WTC11 (cell line): ENCODE results near the gene GGTLC2.
"Not testable (repeated sequence)": the region's sequence is repeated elsewhere in the genome, so short reads cannot be mapped to it uniquely, and the experiment has no call there.

Experiments
- FOXP1 ChIP-seq: sonication (generic); formaldehyde crosslinking; IDR thresholded peaks from 2 replicates; pipeline ENCODE4 v1.8.0; 2022; ENCODE audit warnings: missing genetic modification reagents, mild to moderate bottlenecking, moderate library complexity, borderline replicate concordance
- GABPB1 ChIP-seq: sonication (generic); formaldehyde crosslinking; IDR thresholded peaks from 2 replicates; pipeline ENCODE4 v1.8.1; 2023; ENCODE audit warnings: mild to moderate bottlenecking, missing genetic modification reagents
- NR1H2 ChIP-seq: sonication (generic); formaldehyde crosslinking; IDR thresholded peaks from 2 replicates; pipeline ENCODE4 v1.9.0; 2021; ENCODE audit warnings: mild to moderate bottlenecking, moderate library complexity, missing genetic modification reagents
- NR2C2 ChIP-seq: sonication (generic); formaldehyde crosslinking; IDR thresholded peaks from 2 replicates; pipeline ENCODE4 v1.8.0; 2022; ENCODE audit warnings: mild to moderate bottlenecking, missing genetic modification reagents
- NR3C1 ChIP-seq: sonication (generic); formaldehyde crosslinking; conservative IDR thresholded peaks from 2 replicates; pipeline ENCODE4 v1.8.1; 2023; ENCODE audit warnings: low read depth, mild to moderate bottlenecking, missing genetic modification reagents
- TF ChIP-seq, protein P1 (sequence below): sonication (generic); formaldehyde crosslinking; IDR thresholded peaks from 2 replicates; pipeline ENCODE4 v1.8.1; 2022; ENCODE audit warnings: low read depth, missing genetic modification reagents, borderline replicate concordance
- TF ChIP-seq, protein P2 (sequence below): fragments of 200-600 bp; IDR thresholded peaks from 2 replicates; pipeline ENCODE4 v1.8.0; 2022; ENCODE audit warnings: antibody characterized with exemption
- TF ChIP-seq, protein P3 (sequence below): sonication (generic); formaldehyde crosslinking; IDR thresholded peaks from 2 replicates; pipeline ENCODE4 v1.8.0; 2023; ENCODE audit warnings: mild to moderate bottlenecking, missing genetic modification reagents
- TF ChIP-seq, protein P4 (sequence below): sonication (generic); formaldehyde crosslinking; IDR thresholded peaks from 2 replicates; pipeline ENCODE4 v1.8.0; 2022; ENCODE audit warnings: mild to moderate bottlenecking, missing genetic modification reagents
- TF ChIP-seq, protein P5 (sequence below): sonication (generic); formaldehyde crosslinking; IDR thresholded peaks from 2 replicates; pipeline ENCODE4 v1.8.0; 2022; ENCODE audit warnings: mild to moderate bottlenecking, missing genetic modification reagents

DNA sequence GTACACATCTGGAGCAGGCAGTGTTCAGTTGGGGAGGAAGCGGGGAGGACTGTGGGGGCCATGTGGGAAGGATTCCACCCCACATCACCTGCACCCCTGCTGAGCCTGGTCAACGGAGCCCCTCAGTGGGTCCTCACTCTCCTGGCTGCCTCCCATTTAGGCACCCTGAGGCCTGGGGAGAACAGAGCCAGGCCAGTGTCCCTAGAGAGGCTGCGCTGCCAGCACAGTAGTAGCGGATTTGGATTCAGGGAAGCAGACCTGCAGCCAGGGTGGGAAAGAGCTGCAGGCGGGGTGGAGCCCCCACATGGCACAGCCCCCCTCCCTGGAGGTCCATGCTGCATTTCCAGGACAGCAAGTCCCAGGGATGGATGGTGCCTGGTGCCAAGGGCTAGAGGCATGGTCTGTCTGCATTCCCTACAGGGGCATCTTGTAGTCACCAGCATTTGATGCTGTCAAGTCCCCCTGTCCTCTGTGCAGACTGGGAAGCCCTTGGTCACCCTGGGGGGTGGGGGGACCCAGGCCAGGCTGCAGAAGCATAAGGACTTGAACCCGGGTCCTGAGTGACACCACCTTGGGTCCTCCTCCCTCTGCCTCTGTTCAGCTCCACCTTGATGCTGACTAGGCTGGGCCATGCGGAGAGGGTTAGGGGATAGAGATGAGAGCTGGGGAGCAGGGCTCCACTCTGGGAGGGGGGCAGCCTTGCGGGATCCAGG is 6.5 kb downstream of the GGTLC2 start:
- TF ChIP-seq, protein P1, sequence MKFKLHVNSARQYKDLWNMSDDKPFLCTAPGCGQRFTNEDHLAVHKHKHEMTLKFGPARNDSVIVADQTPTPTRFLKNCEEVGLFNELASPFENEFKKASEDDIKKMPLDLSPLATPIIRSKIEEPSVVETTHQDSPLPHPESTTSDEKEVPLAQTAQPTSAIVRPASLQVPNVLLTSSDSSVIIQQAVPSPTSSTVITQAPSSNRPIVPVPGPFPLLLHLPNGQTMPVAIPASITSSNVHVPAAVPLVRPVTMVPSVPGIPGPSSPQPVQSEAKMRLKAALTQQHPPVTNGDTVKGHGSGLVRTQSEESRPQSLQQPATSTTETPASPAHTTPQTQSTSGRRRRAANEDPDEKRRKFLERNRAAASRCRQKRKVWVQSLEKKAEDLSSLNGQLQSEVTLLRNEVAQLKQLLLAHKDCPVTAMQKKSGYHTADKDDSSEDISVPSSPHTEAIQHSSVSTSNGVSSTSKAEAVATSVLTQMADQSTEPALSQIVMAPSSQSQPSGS (CRISPR knock-in tag) = not testable (repeated sequence)
- TF ChIP-seq GABPB1, NR1H2, NR3C1, NR2C2, FOXP1 (CRISPR knock-in tag): not testable (repeated sequence)
- TF ChIP-seq, protein P2, sequence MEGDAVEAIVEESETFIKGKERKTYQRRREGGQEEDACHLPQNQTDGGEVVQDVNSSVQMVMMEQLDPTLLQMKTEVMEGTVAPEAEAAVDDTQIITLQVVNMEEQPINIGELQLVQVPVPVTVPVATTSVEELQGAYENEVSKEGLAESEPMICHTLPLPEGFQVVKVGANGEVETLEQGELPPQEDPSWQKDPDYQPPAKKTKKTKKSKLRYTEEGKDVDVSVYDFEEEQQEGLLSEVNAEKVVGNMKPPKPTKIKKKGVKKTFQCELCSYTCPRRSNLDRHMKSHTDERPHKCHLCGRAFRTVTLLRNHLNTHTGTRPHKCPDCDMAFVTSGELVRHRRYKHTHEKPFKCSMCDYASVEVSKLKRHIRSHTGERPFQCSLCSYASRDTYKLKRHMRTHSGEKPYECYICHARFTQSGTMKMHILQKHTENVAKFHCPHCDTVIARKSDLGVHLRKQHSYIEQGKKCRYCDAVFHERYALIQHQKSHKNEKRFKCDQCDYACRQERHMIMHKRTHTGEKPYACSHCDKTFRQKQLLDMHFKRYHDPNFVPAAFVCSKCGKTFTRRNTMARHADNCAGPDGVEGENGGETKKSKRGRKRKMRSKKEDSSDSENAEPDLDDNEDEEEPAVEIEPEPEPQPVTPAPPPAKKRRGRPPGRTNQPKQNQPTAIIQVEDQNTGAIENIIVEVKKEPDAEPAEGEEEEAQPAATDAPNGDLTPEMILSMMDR = not testable (repeated sequence)
- TF ChIP-seq, protein P3, sequence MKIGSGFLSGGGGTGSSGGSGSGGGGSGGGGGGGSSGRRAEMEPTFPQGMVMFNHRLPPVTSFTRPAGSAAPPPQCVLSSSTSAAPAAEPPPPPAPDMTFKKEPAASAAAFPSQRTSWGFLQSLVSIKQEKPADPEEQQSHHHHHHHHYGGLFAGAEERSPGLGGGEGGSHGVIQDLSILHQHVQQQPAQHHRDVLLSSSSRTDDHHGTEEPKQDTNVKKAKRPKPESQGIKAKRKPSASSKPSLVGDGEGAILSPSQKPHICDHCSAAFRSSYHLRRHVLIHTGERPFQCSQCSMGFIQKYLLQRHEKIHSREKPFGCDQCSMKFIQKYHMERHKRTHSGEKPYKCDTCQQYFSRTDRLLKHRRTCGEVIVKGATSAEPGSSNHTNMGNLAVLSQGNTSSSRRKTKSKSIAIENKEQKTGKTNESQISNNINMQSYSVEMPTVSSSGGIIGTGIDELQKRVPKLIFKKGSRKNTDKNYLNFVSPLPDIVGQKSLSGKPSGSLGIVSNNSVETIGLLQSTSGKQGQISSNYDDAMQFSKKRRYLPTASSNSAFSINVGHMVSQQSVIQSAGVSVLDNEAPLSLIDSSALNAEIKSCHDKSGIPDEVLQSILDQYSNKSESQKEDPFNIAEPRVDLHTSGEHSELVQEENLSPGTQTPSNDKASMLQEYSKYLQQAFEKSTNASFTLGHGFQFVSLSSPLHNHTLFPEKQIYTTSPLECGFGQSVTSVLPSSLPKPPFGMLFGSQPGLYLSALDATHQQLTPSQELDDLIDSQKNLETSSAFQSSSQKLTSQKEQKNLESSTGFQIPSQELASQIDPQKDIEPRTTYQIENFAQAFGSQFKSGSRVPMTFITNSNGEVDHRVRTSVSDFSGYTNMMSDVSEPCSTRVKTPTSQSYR (CRISPR knock-in tag) = not testable (repeated sequence)
- TF ChIP-seq, protein P4, sequence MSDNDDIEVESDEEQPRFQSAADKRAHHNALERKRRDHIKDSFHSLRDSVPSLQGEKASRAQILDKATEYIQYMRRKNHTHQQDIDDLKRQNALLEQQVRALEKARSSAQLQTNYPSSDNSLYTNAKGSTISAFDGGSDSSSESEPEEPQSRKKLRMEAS (CRISPR knock-in tag) = not testable (repeated sequence)
- TF ChIP-seq, protein P5, sequence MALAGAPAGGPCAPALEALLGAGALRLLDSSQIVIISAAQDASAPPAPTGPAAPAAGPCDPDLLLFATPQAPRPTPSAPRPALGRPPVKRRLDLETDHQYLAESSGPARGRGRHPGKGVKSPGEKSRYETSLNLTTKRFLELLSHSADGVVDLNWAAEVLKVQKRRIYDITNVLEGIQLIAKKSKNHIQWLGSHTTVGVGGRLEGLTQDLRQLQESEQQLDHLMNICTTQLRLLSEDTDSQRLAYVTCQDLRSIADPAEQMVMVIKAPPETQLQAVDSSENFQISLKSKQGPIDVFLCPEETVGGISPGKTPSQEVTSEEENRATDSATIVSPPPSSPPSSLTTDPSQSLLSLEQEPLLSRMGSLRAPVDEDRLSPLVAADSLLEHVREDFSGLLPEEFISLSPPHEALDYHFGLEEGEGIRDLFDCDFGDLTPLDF (CRISPR knock-in tag) = not testable (repeated sequence)
